ENCODE results near the gene EXOC6.
"Not testable (repeated sequence)": the region's sequence is repeated elsewhere in the genome, so short reads cannot be mapped to it uniquely, and the experiment has no call there.

EXOC6 gene

GRCh38 chr10:93091960-93092359, 243.6 kb downstream of the EXOC6 start:
- no peak overlapping the region for H3K4me3 ChIP-seq (ENCODE audit: low read depth, low read length)
- no peaks in the 10 kb centered on the region for H3K27me3 ChIP-seq
- H3K4me1 ChIP-seq: no peaks in the 10 kb centered on the region
- no peaks in the 10 kb centered on the region for H3K36me3 ChIP-seq
- DNase-seq: no peak
- no peak for TF ChIP-seq CTCF (IDR thresholded peaks at IDR 0.05; ENCODE audit: low read depth, low read length)
- H3K9me3 ChIP-seq: no peaks in the 10 kb centered on the region

- DNase-seq: no peak
- Histone ChIP-seq H3K4me3 (ENCODE audit: low read depth, low read length) (no peak overlapping the region), H3K27me3 (no peaks in the 10 kb centered on the region), H3K9me3 (no peaks in the 10 kb centered on the region), H3K36me3 (no peaks in the 10 kb centered on the region), H3K4me1 (no peaks in the 10 kb centered on the region)
- no peak for TF ChIP-seq CTCF (IDR thresholded peaks at IDR 0.05; ENCODE audit: low read depth, low read length)
Measured at GRCh38 chr10:93095225-93095624, 246.9 kb downstream of the EXOC6 start.

GRCh38 chr10:93096901-93097300, 248.6 kb downstream of the EXOC6 start:
- Histone ChIP-seq H3K4me3 (ENCODE audit: low read depth, low read length) (no peak overlapping the region), H3K36me3 (no peaks in the 10 kb centered on the region), H3K4me1 (no peaks in the 10 kb centered on the region), H3K27me3 (no peaks in the 10 kb centered on the region), H3K9me3 (no peaks in the 10 kb centered on the region)
- TF ChIP-seq CTCF (IDR thresholded peaks at IDR 0.05; ENCODE audit: low read depth, low read length): no peak
- no peak for DNase-seq

- no peak for TF ChIP-seq CTCF (IDR thresholded peaks at IDR 0.05; ENCODE audit: low read depth, low read length)
Measured at GRCh38 chr10:93097386-93097785, 249.1 kb downstream of the EXOC6 start.

GRCh38 chr10:93098816-93099215, 250.5 kb downstream of the EXOC6 start:
- Histone ChIP-seq H3K9me3 (no peaks in the 10 kb centered on the region), H3K4me3 (ENCODE audit: low read depth, low read length) (no peak overlapping the region), H3K27me3 (no peaks in the 10 kb centered on the region), H3K36me3 (no peaks in the 10 kb centered on the region), H3K4me1 (no peaks in the 10 kb centered on the region)
- TF ChIP-seq CTCF (IDR thresholded peaks at IDR 0.05; ENCODE audit: low read depth, low read length): no peak
- no peak for DNase-seq

More at GRCh38 chr10:93097386-93097785, 249.1 kb downstream of the EXOC6 start:
- no peaks in the 10 kb centered on the region for H3K4me1 ChIP-seq
- no peak overlapping the region for H3K4me3 ChIP-seq (ENCODE audit: low read depth, low read length)
- no peak for DNase-seq
- H3K9me3 ChIP-seq: no peaks in the 10 kb centered on the region
- no peaks in the 10 kb centered on the region for H3K27me3 ChIP-seq
- no peaks in the 10 kb centered on the region for H3K36me3 ChIP-seq

GRCh38 chr10:93099670-93100069, 251.3 kb downstream of the EXOC6 start:
- TF ChIP-seq CTCF (IDR thresholded peaks at IDR 0.05; ENCODE audit: low read depth, low read length): no peak
- Histone ChIP-seq H3K4me1 (no peaks in the 10 kb centered on the region), H3K27me3 (no peaks in the 10 kb centered on the region), H3K4me3 (ENCODE audit: low read depth, low read length) (no peak overlapping the region), H3K36me3 (no peaks in the 10 kb centered on the region), H3K9me3 (no peaks in the 10 kb centered on the region)
- no peak for DNase-seq

- H3K4me3 ChIP-seq (ENCODE audit: low read depth, low read length); H3K27me3 ChIP-seq; H3K36me3 ChIP-seq; H3K9me3 ChIP-seq; H3K4me1 ChIP-seq; DNase-seq: not testable (repeated sequence)
Measured at GRCh38 chr10:93101148-93101547, 252.8 kb downstream of the EXOC6 start.
